ENCODE data around the gene ENTR1. TPM values are rescaled to one million over a fixed set of nuclear protein-coding genes. Genes with fewer than 3 reads are reported as not detected.

The ENTR1 gene
- total RNA-seq, 2 donors from 2014 or later = 25.3 to 43.1 TPM

- Histone ChIP-seq H3K4me3 (no peak overlapping the region), H3K27ac (no peak overlapping the region), H3K9me3 (no peaks in the 10 kb centered on the region), H3K27me3 (replicated peaks; ENCODE audit: insufficient read depth) (no peaks in the 10 kb centered on the region), H3K4me1 (ENCODE audit: control insufficient read depth in 1 of 2, low read depth in 2 of 2) (peaks cover 6 to 17% of the 10 kb centered on the region in 2 donors), H3K36me3 (peaks cover 15% of the 10 kb centered on the region)
- no peak for TF ChIP-seq CTCF (IDR thresholded peaks at IDR 0.05)
- no peak for DNase-seq (ENCODE audit: low spot score)
- no peak for ATAC-seq (ENCODE audit: insufficient number of reproducible peaks, low FRiP score, low read depth)
Measured at GRCh38 chr9:136405481-136405880, 4.9 kb downstream of the ENTR1 start.

- ATAC-seq (ENCODE audit: insufficient number of reproducible peaks, low FRiP score, low read depth) = no peak
- peaks cover 15% of the 10 kb centered on the region for H3K36me3 ChIP-seq
- no peaks in the 10 kb centered on the region for H3K9me3 ChIP-seq
- peaks cover 6 to 20% of the 10 kb centered on the region in 2 donors for H3K4me1 ChIP-seq (ENCODE audit: control insufficient read depth in 1 of 2, low read depth in 2 of 2)
- no peak for TF ChIP-seq CTCF (IDR thresholded peaks at IDR 0.05)
- no peak overlapping the region for H3K4me3 ChIP-seq
- no peaks in the 10 kb centered on the region for H3K27me3 ChIP-seq (replicated peaks; ENCODE audit: insufficient read depth)
- no peak for DNase-seq (ENCODE audit: low spot score)
- H3K27ac ChIP-seq = no peak overlapping the region
Measured at GRCh38 chr9:136404801-136405136, 5.6 kb downstream of the ENTR1 start.

- no peaks in the 10 kb centered on the region for H3K27me3 ChIP-seq (replicated peaks; ENCODE audit: insufficient read depth)
- peaks cover 9 to 19% of the 10 kb centered on the region in 2 donors for H3K4me1 ChIP-seq (ENCODE audit: control insufficient read depth in 1 of 2, low read depth in 2 of 2)
- peaks cover 15% of the 10 kb centered on the region for H3K36me3 ChIP-seq
- H3K4me3 ChIP-seq = no peak overlapping the region
- ATAC-seq (ENCODE audit: insufficient number of reproducible peaks, low FRiP score, low read depth) = no peak
- DNase-seq (ENCODE audit: low spot score) = no peak
- no peak overlapping the region for H3K27ac ChIP-seq
- no peak for TF ChIP-seq CTCF (IDR thresholded peaks at IDR 0.05)
- H3K9me3 ChIP-seq = no peaks in the 10 kb centered on the region
Measured at GRCh38 chr9:136403915-136404800, 6.3 kb downstream of the ENTR1 start.

- Histone ChIP-seq H3K4me3 (no peak overlapping the region), H3K27ac (no peak overlapping the region), H3K36me3 (peaks cover 15% of the 10 kb centered on the region), H3K4me1 (ENCODE audit: control insufficient read depth in 1 of 2, low read depth in 2 of 2) (peaks cover 11 to 20% of the 10 kb centered on the region in 2 donors), H3K27me3 (replicated peaks; ENCODE audit: insufficient read depth) (no peaks in the 10 kb centered on the region), H3K9me3 (no peaks in the 10 kb centered on the region)
- DNase-seq (ENCODE audit: low spot score) = no peak
- no peak for TF ChIP-seq CTCF (IDR thresholded peaks at IDR 0.05)
- no peak for ATAC-seq (ENCODE audit: insufficient number of reproducible peaks, low FRiP score, low read depth)
Measured at GRCh38 chr9:136403538-136403914, 6.9 kb downstream of the ENTR1 start.

- ATAC-seq (ENCODE audit: insufficient number of reproducible peaks, low FRiP score, low read depth) = no peak
- no peak overlapping the region for H3K27ac ChIP-seq
- H3K27me3 ChIP-seq (replicated peaks; ENCODE audit: insufficient read depth) = no peaks in the 10 kb centered on the region
- peaks cover 13 to 22% of the 10 kb centered on the region in 2 donors for H3K4me1 ChIP-seq (ENCODE audit: control insufficient read depth in 1 of 2, low read depth in 2 of 2)
- H3K4me3 ChIP-seq = no peak overlapping the region
- no peak for TF ChIP-seq CTCF (IDR thresholded peaks at IDR 0.05)
- no peak for DNase-seq (ENCODE audit: low spot score)
- H3K36me3 ChIP-seq = peaks cover 16% of the 10 kb centered on the region
- no peaks in the 10 kb centered on the region for H3K9me3 ChIP-seq
Measured at GRCh38 chr9:136402067-136402466, 8.3 kb downstream of the ENTR1 start.

All from thoracic aorta (tissue), 2 donors.